GM19455 (cell line): ENCODE measurements around the gene ARSB.
"Not testable (repeated sequence)": the region's sequence is repeated elsewhere in the genome, so short reads cannot be mapped to it uniquely, and the experiment has no call there.

Experiments used
- ATAC-seq: cut with Tn5 transposase; IDR thresholded peaks from one replicate; pipeline ENCODE4 v1.9.1; 2021; ENCODE audit not compliant: unreplicated experiment

ARSB gene

DNA sequence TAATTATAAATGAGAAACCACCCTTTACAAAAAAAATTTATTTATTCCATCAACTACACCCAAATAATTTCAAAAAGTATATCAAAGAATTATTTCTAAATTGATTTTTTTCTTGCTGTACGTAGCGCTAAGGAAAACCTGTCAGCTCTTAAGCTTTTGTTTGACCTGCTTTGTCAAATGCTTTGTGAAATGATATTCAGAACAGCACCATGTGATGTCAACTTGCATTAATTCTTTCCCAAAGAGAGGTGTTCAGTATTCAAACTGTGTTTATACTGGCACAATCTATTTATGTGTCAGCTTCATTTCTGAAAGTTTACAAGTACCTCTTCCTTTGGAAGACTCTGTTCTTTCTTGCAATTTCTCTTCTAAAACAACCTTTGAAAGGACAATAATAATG is 12.0 kb upstream of the ARSB start:
- ATAC-seq: no peak

DNA sequence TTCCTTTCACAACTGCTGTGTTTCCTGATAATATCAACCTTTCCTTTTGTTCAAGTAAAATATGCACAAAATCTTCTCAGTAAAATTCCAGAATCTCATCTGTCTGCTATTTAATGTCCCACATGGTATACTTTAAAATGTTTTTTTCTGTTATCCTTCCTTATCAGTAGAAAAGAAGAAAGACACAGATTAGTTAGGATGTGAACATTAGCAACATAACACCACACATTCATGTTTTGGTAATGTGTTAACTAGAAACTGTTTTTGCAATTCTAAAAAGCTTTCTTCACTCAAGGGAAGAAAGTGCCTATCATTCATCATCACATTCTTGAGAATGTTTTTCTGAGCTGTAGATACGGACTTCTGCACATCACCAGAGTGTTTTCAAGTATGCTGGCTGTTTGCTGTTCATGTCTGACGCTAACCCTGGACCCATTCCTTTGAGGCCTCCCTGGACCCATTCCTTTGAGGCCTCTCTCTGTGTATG is 10.5 kb upstream of the ARSB start:
- ATAC-seq: no peak

DNA sequence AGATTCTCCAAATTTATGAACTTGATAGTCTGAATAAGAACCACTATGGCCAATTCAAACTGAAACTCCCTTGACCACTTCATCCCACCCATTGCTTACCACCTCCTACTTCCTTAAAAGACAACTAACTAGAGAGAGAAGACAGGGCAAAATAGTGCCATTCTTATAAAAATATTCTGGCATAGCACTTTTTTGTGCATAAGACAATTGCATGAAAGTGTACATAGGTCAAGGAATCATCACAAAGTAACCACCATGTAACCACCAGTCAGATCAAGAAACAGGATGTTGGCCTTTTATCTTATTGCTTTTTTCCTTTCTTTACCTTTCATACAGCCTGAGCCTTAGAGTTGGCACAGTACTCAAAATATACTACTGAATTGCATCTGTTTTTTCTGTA is 8.1 kb upstream of the ARSB start:
- ATAC-seq: no peak

DNA sequence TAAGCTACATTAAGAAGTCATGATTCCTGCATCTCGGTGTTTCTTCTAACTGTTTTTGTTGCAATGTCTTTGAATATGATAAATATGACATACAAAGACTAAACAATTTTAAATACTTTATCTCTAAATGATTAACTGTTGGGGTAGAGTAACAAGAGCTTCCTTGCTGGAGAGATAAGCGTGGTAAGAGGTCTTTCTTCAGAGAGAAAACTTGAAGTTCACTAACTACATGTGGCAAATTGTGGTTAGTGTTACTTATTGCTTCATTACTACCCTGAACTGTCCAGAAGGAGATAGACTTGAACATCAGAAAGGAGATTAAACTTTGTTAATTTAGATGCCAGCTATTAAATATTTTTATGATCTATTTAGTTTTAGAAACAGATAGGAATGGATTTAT is 7.0 kb upstream of the ARSB start:
- ATAC-seq: no peak

DNA sequence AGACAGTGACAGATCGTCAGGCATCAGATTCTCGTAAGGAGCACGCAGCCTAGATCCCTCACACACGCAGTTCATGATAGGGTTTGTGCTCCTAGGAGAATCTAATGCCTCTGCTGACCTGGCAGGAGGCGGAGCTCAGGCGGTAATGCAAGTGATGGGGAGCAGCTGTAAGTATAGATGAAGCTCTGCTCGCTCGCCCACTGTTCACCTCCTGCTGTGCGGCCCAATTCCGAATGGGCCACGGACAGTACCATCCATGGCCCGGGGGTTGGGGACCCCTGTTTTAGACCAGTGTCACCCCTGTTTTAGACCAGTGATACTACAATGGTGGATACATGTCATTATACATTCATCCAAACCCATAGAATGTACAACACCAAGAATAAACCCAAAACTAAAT is 4.0 kb upstream of the ARSB start:
- no peak for ATAC-seq

DNA sequence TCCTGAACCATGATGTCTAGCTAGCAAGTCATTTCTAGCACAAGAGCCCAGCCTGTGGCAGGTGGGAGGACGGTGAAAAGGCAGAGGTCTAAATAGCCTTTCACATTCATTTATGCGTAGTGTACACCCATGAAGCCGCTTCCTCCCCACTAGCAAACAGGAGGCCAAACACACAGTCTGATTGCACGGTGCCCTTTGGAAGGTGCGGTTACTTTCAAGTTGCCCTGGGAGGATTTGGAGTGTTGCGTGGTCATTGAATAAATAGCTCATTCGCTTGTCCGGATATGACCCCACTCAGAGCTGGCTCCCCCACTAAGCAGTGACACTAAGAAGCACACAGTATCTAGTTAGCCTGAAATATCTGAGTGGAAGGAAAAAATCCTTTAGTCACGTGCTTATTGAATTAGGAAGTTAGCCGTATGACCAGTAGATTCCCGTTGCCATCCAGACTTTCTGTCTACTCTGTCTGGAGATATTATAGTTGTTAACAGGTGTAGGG is 664 bp upstream of the ARSB start:
- ATAC-seq: peak; percentile 42

DNA sequence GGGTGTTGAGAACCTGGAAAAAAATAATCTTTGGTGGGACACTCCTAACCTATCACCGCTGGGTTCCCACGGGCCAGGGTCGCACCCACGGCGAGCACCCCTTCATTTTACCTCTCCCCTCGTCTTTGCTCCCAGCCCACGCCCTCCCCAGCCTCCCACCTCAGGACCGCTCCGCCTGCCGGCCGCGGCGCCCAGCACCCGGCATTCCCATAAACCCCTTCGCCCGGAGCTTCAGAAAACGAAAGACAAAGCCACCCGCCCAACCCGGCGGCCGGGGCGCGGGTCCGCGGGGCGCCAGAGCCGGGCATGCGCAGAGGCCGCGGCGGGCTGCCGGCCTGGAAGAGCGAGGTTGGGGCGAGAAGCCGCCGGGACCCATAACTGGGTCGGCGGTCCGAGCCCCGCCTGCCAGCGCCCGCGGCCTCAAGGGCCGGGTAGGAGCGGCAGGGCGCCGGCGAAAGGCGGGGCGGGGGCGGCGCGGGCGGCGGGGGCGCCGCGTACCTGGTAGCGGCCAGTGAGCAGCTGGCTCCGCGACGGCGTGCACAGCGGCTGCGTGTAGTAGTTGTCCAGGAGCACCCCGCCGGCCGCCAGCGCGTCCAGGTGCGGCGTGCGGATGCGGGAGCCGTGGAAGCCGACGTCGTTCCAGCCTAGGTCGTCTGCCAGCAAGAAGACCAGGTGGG is 533 bp downstream of the ARSB start:
- peak; percentile 58 for ATAC-seq

DNA sequence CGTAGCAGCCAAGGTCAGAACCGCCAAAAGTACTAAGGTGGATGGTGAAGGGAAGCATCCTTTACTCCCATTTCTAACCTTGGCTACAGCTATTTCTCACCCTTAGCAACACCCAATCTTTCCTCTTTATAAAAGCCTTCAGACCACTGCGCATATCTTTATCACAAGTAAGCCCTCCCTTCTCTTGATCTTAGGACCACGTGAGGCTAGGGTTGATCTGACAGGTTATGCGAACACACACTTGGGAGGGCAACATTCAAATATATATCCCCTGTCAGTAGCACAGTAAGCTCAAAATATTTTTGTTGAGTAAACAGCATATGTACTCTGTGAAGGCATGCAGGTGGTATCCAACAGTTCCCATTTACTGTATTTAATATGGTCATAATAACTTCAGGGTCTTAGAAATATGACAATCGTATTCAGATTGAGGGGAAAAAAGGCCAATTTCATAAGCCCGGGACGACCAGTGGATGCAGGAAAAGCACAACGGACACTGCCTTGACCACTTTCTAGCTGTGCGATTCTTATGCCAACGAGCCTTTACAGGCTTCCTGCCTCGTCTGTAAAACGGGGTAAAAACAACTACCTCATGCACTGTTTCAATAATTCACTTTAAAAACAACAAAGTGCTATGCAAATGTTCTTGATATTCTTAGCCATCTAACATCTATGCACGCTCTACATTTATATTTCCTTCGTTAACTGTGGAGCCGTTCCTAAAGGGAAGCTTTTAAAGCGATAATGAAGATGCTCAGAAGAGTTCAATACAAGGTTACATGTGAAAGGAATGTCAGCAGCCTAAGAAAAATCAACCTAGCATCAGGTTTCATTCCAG is 1.3 kb downstream of the ARSB start:
- no peak for ATAC-seq

DNA sequence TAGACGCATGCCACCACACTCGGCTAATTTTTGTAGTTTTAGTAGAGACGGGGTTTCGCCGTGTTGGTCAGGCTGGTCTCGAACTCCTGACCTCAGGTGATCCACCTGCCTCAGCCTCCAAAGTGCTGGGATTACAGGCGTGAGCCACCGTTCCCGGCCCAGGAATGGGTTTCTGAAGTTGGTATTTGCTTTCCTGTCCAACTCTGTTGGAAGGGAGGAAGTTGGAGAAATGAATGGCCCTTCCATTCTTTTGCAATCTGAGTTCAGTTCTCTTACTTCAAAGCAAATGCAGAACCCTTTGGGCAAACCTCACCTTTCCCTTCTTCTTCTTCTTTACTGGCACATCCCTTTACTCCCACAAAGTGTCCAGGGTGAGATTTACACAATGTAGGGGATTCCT is 1.9 kb downstream of the ARSB start:
- ATAC-seq: not testable (repeated sequence)

DNA sequence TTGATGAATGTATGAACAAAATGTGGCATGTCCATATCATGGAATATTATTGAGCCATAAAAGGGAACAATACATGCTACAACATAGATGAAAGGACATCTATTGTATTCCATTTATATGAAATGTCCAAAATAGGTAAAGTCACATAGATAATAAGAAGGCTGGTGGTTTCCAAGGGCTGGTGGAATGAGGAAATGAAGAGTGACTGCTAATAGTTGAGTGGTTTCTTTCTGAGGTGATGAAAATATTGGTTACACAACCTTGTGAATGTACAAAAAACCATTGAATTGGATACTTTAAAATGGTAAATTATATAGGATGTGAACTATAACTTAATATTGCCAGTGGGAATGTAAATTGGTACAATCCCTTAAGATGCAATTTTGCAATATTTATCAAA is 5.2 kb downstream of the ARSB start:
- ATAC-seq: no peak

DNA sequence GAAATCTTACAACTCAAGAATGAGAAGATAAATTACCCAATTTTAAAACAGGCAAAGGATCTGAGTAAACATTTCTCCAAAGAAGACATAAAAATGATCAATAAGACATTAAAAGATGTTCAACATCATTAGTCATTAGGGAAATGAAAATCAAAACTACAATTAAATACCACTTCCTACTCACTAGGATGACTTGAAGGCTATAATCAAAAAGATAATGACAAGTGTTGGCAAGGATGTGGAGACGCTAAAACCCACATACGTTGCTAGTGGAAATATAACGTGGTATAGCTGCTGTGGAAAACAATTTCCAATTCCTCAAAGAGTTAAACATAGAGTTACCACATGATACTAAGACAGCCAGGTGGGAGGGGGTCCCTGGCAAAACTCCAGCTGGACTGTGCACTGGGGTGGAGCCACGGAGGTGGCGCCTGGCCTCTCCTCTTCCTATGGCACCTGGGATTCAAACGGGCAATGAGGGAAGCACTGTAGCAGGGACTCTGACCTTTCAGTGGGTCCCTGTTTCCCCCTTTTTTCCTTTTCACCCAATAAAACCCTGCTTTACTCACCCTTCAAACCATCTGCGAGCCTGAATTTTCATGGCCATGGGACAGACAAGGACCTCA is 5.9 kb downstream of the ARSB start:
- ATAC-seq: no peak

DNA sequence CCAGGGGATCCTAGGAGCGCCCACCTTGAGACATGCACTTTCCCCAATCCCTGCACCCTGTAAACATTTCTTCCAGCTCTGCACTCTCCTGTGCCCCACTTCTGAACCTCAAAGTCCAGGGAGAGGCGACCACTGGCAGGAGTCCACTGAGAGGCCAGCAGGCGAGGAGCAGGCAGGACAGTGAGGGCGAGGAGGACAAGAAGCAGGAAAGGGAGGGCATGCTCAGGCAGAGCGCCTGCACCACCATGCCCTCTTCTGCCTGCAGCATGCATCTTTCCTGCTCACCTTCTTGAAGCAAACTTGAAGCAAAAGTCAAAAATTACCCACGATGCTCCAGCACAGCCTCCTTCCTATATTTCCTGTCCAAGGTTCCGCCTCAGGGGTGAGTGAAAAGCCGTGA is 10.1 kb downstream of the ARSB start:
- ATAC-seq: no peak

DNA sequence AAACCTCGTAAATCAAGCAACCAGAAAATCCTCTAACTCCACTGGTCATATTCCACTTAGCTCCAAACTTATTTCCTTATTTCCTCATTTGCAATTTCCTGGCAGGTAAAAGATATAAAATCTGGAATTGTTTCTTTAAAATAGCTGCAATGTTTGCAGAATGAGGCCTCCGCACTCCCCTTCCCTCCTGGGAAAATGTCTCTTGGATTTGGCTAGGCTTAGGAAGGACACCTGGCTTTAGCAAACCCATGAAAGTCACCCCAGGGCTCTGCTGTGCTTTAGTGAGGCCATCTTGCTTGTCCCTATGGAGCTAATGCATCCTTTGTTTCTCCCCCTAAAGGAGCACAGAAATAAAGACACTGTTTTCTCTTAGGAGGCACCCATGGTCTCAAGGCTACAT is 10.5 kb downstream of the ARSB start:
- no peak for ATAC-seq

DNA sequence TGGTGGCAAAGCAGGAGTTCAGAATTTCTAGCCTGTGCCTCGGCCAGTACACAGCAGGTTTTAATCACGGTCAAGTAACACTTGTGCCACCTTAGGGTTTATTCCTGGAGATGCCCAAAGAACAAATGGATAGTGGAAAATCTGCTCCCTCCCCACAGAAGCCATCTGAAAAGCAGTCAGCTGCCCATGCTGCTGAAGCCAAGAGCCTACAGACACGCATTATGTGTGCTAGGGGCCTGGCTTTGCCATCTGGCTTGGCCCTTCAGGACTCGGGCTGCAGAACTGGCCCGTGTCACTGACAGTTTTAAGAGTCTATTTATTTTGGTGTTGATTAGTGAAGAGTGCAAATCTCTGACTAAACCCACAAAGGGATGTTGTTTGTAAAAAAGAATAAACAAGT is 11.1 kb downstream of the ARSB start:
- no peak for ATAC-seq

DNA sequence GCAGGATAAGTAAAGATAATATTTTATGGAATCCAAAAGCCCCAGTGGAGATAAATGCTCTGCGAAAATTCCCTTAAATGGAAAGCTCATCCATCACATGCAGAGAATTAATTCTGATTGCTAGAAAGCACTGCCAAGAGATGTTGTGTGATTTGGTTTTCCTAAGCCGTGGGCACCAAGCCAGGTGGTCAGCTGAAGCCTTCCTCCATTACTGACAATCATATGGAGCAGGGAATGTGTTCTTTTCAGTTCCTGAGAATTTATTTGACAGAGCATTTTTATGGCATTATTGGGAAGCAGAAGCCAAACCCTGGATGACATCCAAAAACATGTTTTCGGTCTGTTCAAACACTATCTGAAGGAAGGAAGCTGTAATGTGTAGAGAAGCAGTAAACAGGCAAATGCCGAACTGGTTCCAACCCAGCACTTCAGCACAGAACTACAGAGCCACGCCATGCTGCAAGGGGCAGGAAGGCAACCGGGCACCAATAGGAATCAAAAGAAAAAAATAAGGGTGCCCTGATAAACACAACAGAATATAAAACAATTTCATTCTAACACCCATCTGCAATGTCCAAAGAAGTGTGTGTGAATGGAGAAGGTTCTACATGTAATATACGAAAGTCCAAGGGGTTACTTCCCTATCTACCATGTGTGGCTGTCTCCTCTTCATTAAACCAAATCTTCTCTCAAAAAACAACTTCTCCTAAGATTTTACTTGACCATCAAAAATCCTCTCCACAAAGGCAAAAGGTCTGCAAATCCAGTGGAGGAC is 12.3 kb downstream of the ARSB start:
- ATAC-seq: no peak

DNA sequence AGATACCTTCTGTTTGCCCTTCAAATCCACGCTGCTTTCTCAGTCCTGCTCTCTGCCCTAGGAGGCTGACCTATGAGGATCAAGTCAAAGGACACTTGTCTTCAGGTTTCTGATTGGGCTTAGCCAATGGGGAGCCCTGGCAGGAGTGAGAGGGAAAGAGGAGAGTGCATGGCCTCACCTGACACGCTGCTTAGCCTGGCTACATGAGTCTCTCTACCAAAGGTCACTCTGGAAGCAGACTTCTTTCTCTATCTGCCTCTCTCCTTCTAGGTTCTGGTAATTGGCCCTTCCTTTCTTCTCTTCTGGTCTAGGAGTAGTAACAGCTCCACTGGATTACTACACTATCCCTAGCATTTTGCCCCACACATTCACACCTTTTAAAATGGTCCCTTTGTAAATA is 13.1 kb downstream of the ARSB start:
- no peak for ATAC-seq

DNA sequence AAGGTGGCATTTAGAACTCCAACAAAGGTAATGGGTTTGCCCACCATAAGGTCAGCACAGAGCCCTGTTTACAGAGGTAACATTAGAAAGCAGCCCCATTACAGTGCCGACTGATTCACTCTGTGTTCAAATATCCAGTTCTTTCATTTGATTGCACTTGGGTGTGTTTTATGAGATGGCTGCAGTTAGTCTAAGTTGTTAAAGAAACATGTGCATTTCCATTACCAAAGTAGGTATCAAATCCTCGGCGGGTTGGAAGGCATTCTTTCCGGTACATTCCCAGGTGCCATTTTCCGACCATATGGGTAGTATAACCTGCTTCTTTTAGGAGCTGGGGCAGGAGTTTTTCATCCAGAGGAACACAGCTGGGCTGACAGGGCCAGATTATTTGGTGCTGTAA is 16.3 kb downstream of the ARSB start:
- ATAC-seq: no peak

DNA sequence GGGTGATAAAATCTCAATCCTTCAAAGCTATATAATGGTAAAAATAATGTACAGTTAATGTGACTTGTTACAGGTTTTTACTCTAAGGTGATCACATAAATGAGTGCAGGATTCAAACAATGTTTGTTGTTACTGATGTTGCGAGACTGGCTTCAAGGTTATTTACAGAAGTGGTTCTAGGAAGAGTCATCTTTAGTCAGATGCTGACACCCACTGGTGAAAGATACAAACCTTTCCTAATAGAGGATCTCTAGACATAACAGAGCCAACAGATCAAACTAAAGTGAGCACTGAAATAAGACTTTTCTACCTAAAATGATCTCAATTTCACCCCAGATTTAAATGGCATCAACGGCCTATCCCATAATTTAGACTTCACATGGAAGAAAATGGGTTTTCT is 20.2 kb downstream of the ARSB start:
- no peak for ATAC-seq

DNA sequence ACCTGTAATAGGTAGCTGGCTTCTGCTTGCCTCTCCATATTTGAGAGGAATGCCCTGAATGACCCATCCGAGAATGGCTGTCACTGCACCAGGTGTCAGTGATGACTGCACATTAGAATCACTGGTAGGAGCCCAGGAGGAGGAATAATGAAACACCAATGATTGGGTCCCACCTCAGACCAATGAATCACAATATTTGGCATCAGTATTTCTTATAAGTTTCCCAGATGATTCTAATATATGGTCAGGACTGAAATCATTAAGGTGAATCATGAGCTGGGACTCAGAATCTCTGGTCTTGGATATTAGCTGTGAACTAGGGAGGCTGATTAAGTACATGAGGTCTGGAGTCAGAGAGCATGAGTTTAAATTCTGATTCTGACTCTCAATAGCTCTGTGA is 23.4 kb downstream of the ARSB start:
- no peak for ATAC-seq

DNA sequence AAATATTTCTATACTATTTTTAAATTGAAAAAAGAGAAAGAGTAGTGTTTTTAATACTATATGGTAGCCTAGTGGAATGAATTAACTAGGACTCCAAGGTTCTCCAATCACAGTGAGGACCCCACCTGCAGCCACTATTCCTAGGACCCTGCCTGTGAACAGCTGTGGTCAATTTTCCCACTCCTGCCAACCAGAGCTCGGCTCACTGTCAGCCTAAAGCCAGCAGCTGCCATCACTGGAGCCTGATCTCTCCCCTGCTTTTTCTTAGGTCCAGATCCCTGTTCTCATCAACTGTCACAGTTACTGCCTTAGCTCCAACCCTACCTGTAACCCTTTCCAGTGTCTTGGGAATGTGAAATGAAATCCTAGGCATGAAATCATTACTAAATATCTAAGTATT is 25.3 kb downstream of the ARSB start:
- no peak for ATAC-seq
